DOHH2 (cell line): ENCODE data around the gene RTKN.

Experiments
- EZH2phosphoT487 ChIP-seq: fragments of 200-600 bp; sonication (generic); IDR thresholded peaks from 2 replicates; pipeline ENCODE4 v1.6.1; 2017; ENCODE audit warnings: borderline replicate concordance, mild to moderate bottlenecking, antibody characterized with exemption, low read length, moderate library complexity, mixed read lengths
- TF ChIP-seq, protein P1 (sequence below): fragments of 200-600 bp; sonication (generic); IDR thresholded peaks from one replicate; pipeline ENCODE4 v1.5.1; 2014; ENCODE audit warnings: antibody characterized with exemption, mild to moderate bottlenecking, low read depth, low read length; ENCODE audit not compliant: poor library complexity, severe bottlenecking

DNA sequence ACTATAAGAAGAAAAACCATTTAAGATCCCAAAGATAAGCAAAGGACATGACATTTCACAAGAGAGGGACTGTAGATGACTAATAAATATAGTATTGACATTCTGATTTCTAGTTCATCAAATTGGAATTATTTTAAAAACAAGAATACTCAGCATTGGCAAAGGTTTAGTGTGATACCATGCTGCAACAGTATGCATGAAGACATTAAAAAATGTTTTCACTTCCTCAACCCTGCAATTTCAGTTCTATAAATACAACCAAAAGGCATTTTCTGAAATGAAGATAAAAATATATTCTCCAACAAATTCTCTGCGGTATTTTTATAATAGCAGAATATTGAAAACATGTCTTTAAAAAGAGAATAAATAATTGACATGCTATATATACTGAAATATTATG, 22.4 kb downstream of the RTKN start:
- TF ChIP-seq, protein P1, sequence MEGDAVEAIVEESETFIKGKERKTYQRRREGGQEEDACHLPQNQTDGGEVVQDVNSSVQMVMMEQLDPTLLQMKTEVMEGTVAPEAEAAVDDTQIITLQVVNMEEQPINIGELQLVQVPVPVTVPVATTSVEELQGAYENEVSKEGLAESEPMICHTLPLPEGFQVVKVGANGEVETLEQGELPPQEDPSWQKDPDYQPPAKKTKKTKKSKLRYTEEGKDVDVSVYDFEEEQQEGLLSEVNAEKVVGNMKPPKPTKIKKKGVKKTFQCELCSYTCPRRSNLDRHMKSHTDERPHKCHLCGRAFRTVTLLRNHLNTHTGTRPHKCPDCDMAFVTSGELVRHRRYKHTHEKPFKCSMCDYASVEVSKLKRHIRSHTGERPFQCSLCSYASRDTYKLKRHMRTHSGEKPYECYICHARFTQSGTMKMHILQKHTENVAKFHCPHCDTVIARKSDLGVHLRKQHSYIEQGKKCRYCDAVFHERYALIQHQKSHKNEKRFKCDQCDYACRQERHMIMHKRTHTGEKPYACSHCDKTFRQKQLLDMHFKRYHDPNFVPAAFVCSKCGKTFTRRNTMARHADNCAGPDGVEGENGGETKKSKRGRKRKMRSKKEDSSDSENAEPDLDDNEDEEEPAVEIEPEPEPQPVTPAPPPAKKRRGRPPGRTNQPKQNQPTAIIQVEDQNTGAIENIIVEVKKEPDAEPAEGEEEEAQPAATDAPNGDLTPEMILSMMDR, result no peak
- no peak for TF ChIP-seq EZH2phosphoT487
